SK-N-SH treated with all-trans-retinoic acid at 6 μM for 48 hours (cell line): ENCODE measurements around the gene NRF1.

Experiments
- ATAC-seq: fragments of 200-7000 bp; cut with Tn5 transposase; 3 replicates; pipeline ENCODE4 v1.9.1; 2020; ENCODE audit warnings: mild to moderate bottlenecking, moderate library complexity
- ARNTL ChIP-seq: fragments of 450-650 bp; formaldehyde crosslinking; IDR thresholded peaks from 2 replicates; pipeline ENCODE4 v1.5.0; 2020; ENCODE audit warnings: low read depth, mild to moderate bottlenecking, moderate library complexity, borderline replicate concordance
- BACH2 ChIP-seq: fragments of 250-450 bp; sonication (Bioruptor Pico); IDR thresholded peaks from 2 replicates; pipeline ENCODE4 v1.9.0; 2021; ENCODE audit warnings: mild to moderate bottlenecking, borderline replicate concordance
- CREB5 ChIP-seq: fragments of 250-450 bp; sonication (Bioruptor Pico); IDR thresholded peaks from 2 replicates; pipeline ENCODE4 v1.5.1; 2020; ENCODE audit warnings: low read depth, mild to moderate bottlenecking, moderate library complexity
- CSDC2 ChIP-seq: fragments of 250-450 bp; sonication (Bioruptor Pico); IDR thresholded peaks from 2 replicates; pipeline ENCODE4 v1.5.0; 2020; ENCODE audit warnings: mild to moderate bottlenecking, moderate library complexity
- ESRRG ChIP-seq: fragments of 250-450 bp; sonication (Bioruptor Pico); IDR thresholded peaks from 2 replicates; pipeline ENCODE4 v1.6.1; 2021; ENCODE audit warnings: mild to moderate bottlenecking
- GLIS3 ChIP-seq: fragments of 250-450 bp; sonication (Bioruptor Pico); IDR thresholded peaks from 2 replicates; pipeline ENCODE4 v1.5.0; 2020; ENCODE audit warnings: mild to moderate bottlenecking, moderate library complexity
- ISL1 ChIP-seq: fragments of 250-450 bp; sonication (Bioruptor Pico); IDR thresholded peaks from 2 replicates; pipeline ENCODE4 v2.1.2; 2022; ENCODE audit warnings: mild to moderate bottlenecking, moderate library complexity
- OSR1 ChIP-seq: fragments of 250-450 bp; sonication (Bioruptor Pico); IDR thresholded peaks from 2 replicates; pipeline ENCODE4 v1.8.0; 2022; ENCODE audit warnings: moderate library complexity, mild to moderate bottlenecking, inconsistent platforms
- PATZ1 ChIP-seq: fragments of 250-450 bp; sonication (Bioruptor Pico); IDR thresholded peaks from 2 replicates; pipeline ENCODE4 v1.8.0; 2020; ENCODE audit warnings: mild to moderate bottlenecking, moderate library complexity, borderline replicate concordance
- POU6F1 ChIP-seq: fragments of 250-450 bp; sonication (Bioruptor Pico); IDR thresholded peaks from 2 replicates; pipeline ENCODE4 v1.8.0; 2021; ENCODE audit warnings: low read depth, mild to moderate bottlenecking, moderate library complexity, borderline replicate concordance
- PPARA ChIP-seq: fragments of 250-450 bp; sonication (Bioruptor Pico); IDR thresholded peaks from 2 replicates; pipeline ENCODE4 v1.5.0; 2020; ENCODE audit warnings: mild to moderate bottlenecking, borderline replicate concordance
- RARB ChIP-seq: fragments of 250-450 bp; sonication (Bioruptor Pico); IDR thresholded peaks from 2 replicates; pipeline ENCODE4 v1.8.0; 2021; ENCODE audit warnings: mild to moderate bottlenecking, moderate library complexity
- SNAI2 ChIP-seq: fragments of 250-450 bp; sonication (Bioruptor Pico); IDR thresholded peaks from 2 replicates; pipeline ENCODE4 v1.5.0; 2020; ENCODE audit warnings: mild to moderate bottlenecking, moderate library complexity
- TCF4 ChIP-seq: fragments of 250-450 bp; sonication (Bioruptor Pico); IDR thresholded peaks from 2 replicates; pipeline ENCODE4 v1.8.0; 2021; ENCODE audit warnings: mild to moderate bottlenecking, moderate library complexity, borderline replicate concordance
- TOX ChIP-seq: fragments of 250-450 bp; sonication (Bioruptor Pico); IDR thresholded peaks from 2 replicates; pipeline ENCODE4 v1.8.0; 2021; ENCODE audit warnings: mild to moderate bottlenecking, moderate library complexity, borderline replicate concordance
- TSHZ2 ChIP-seq: fragments of 250-450 bp; sonication (Bioruptor Pico); IDR thresholded peaks from 2 replicates; pipeline ENCODE4 v1.5.0; 2020; ENCODE audit warnings: mild to moderate bottlenecking, moderate library complexity
- ZC3H10 ChIP-seq: fragments of 250-450 bp; sonication (Bioruptor Pico); IDR thresholded peaks from 2 replicates; pipeline ENCODE4 v1.5.1; 2021; ENCODE audit warnings: mild to moderate bottlenecking, moderate library complexity
- ZFP3 ChIP-seq: fragments of 250-450 bp; sonication (Bioruptor Pico); IDR thresholded peaks from 2 replicates; pipeline ENCODE4 v1.5.0; 2020; ENCODE audit warnings: mild to moderate bottlenecking, moderate library complexity
- ZFP30 ChIP-seq: fragments of 450-650 bp; formaldehyde crosslinking; IDR thresholded peaks from 2 replicates; pipeline ENCODE4 v1.5.0; 2022; ENCODE audit warnings: mild to moderate bottlenecking, moderate library complexity
- ZNF565 ChIP-seq: fragments of 450-650 bp; formaldehyde crosslinking; conservative IDR thresholded peaks from 2 replicates; pipeline ENCODE4 v1.5.0; 2020; ENCODE audit warnings: low read depth, mild to moderate bottlenecking, moderate library complexity
- ZNF70 ChIP-seq: fragments of 450-650 bp; formaldehyde crosslinking; IDR thresholded peaks from 2 replicates; pipeline ENCODE4 v1.5.0; 2020; ENCODE audit warnings: mild to moderate bottlenecking, moderate library complexity
- ZNF8 ChIP-seq: fragments of 450-650 bp; formaldehyde crosslinking; IDR thresholded peaks from 2 replicates; pipeline ENCODE4 v1.5.0; 2020; ENCODE audit warnings: mild to moderate bottlenecking, moderate library complexity

Gene NRF1

GRCh38 chr7:129676017-129676897, 64.7 kb downstream of the NRF1 start:
- ATAC-seq: no peak
- TF ChIP-seq TCF4 (CRISPR knock-in tag): no peak
- no peak for TF ChIP-seq POU6F1
- TF ChIP-seq, all 23 proteins: peak for 0

- TF ChIP-seq GLIS3 (CRISPR knock-in tag) (no peak), CSDC2 (no peak), RARB (CRISPR knock-in tag) (no peak), TCF4 (CRISPR knock-in tag) (no peak)
- no peak for ATAC-seq
These were observed 66.3 kb downstream of the NRF1 start for GRCh38 chr7:129677796-129678195.

GRCh38 chr7:129678606-129679005, 67.1 kb downstream of the NRF1 start:
- no peak for TF ChIP-seq ZNF70 (CRISPR knock-in tag)
- TF ChIP-seq BACH2 (CRISPR knock-in tag): no peak
- no peak for TF ChIP-seq GLIS3 (CRISPR knock-in tag)
- TF ChIP-seq ARNTL (CRISPR knock-in tag): no peak
- no peak for TF ChIP-seq CREB5 (CRISPR knock-in tag)
- no peak for TF ChIP-seq OSR1 (CRISPR knock-in tag)
- TF ChIP-seq ZC3H10 (CRISPR knock-in tag): no peak
- TF ChIP-seq CSDC2: no peak
- no peak for TF ChIP-seq ZFP30 (CRISPR knock-in tag)
- TF ChIP-seq ISL1 (CRISPR knock-in tag): no peak
- ATAC-seq: no peak

GRCh38 chr7:129680400-129680799, 68.9 kb downstream of the NRF1 start:
- no peak for ATAC-seq
- TF ChIP-seq TOX (CRISPR knock-in tag) (no peak), ZNF8 (peak; percentile 74)

GRCh38 chr7:129684777-129685176, 73.3 kb downstream of the NRF1 start:
- TF ChIP-seq CREB5 (CRISPR knock-in tag) (no peak), ZNF565 (CRISPR knock-in tag) (no peak), ARNTL (CRISPR knock-in tag) (no peak), TCF4 (CRISPR knock-in tag) (no peak), ZFP3 (CRISPR knock-in tag) (no peak), GLIS3 (CRISPR knock-in tag) (no peak), SNAI2 (no peak), ESRRG (CRISPR knock-in tag) (no peak), TOX (CRISPR knock-in tag) (no peak), PATZ1 (no peak), ZNF8 (no peak), TSHZ2 (no peak), POU6F1 (no peak), CSDC2 (no peak), OSR1 (CRISPR knock-in tag) (no peak), PPARA (CRISPR knock-in tag) (no peak), RARB (CRISPR knock-in tag) (no peak)
- 0 out of 3 replicates have a peak, but pooled peaks have one; percentile 24 for ATAC-seq
